ENCODE measurements around the gene TRPC4AP.

DNA sequence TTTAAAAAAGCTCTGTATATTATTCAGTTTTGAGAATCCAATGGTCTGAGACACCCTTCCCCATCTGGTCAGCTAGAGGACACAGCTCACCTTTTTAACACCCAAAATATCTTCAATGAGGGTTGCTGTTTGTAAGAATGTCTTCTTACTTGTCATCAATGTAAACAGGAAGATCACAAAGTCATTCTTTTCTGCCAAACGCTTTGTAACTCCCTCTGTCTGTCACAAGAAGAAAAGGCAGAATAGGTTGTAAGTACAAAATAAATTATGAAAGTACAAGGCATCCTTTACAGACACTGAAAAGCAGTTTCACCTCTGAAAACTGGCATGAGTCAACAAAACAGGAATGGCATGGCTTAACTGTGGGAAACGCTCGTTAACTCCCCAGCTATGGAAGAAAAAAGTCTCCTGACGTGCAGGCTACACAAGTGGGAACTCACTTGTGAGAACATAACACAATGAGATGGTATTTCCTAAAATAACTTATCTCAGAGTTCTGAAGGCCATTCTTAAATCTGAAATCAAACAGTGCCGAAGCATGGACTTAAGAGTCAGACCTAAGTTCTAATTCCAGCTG is 42.7 kb downstream of the TRPC4AP start:
- TF ChIP-seq POLR2A (IDR thresholded peaks at IDR 0.05) = no peak
- TF ChIP-seq, protein P1, sequence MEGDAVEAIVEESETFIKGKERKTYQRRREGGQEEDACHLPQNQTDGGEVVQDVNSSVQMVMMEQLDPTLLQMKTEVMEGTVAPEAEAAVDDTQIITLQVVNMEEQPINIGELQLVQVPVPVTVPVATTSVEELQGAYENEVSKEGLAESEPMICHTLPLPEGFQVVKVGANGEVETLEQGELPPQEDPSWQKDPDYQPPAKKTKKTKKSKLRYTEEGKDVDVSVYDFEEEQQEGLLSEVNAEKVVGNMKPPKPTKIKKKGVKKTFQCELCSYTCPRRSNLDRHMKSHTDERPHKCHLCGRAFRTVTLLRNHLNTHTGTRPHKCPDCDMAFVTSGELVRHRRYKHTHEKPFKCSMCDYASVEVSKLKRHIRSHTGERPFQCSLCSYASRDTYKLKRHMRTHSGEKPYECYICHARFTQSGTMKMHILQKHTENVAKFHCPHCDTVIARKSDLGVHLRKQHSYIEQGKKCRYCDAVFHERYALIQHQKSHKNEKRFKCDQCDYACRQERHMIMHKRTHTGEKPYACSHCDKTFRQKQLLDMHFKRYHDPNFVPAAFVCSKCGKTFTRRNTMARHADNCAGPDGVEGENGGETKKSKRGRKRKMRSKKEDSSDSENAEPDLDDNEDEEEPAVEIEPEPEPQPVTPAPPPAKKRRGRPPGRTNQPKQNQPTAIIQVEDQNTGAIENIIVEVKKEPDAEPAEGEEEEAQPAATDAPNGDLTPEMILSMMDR (IDR thresholded peaks at IDR 0.05) = no peak
- no peak for TF ChIP-seq EP300 (IDR thresholded peaks at IDR 0.05)
